Glomerular visceral epithelial cell (primary cell): Measurements from ENCODE around the gene LOXL1.
A peak's percentile ranks its signal among the peaks of the same experiment; 100 is the strongest.

Experiments used
- DNase-seq: peaks from one replicate; pipeline ENCODE4 v3.0.0-alpha.2; 2016; ENCODE audit errors: extremely low spot score

Gene LOXL1

DNA sequence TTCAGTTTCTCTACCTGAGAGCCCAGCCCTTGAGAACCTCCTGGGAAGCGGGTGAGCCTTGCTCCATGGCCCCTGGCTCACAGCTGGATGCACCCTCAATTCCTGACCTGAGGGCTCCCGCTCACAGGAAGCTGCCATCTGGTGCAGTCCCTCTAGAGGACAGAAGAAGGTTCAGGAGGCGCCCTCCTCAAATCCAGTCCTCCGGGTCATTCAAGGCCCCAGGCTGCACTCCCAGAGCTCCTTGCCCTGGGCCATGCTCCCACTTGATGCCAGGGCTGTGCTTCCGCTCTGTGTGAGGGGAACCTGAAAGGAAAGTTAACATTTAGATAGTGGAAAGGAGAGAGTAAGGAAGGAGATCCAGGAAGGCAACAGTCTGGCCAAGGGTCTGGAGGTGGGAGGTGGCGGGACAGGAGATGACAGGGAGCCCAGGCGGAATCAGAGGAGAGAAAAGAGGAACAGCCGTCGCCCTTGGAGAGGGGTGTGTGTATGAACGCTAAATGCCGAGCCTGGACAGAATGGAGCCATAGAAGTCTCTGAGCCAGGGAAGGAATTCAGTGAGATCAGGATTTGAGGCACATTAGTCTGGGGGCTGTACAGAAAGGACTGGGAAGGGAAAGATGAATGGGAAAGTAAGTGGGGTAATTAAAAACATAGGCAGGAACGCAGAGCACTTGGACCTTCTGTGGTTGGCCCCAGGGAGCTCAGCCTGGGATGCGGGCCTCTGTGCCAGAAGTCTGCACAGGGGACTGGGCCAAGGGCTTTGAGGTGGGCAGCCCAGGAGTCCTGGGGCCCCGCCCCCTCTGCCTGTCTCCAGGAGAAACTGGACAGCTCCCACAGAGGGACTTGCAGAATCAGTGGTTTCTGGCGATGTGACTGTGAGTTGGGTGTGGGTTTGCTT, 26.8 kb upstream of the LOXL1 start:
- no peak for DNase-seq

DNA sequence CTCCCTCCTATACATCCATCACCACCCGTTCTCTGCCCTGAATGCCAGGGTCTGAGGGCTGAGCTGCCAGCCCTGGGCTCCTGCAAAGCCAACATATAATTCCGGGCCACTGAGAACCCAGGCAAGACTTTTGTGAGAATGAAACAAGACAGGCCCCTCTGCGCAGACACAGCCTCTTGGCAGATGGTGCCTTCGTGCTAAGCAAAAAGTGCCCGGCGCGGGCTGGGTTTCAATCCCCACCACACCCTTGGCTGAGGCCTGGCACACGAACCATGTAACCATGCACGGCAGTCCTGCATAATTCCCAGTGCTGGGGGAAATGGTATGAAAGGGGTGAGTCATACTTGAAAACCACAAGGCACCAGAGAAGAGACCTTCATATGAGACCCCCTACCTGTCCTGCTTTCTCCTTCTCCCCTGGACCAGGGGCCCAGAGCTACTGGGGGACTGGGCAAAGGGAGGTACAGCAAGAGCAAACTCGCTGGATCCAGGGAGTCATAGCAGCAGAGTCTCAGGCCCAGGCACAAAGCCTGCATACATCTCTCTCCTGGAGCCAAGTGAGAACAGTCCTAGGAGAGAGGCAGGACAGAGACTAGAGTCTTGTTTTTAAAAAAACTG, 26.1 kb upstream of the LOXL1 start:
- peak; percentile 45 for DNase-seq

DNA sequence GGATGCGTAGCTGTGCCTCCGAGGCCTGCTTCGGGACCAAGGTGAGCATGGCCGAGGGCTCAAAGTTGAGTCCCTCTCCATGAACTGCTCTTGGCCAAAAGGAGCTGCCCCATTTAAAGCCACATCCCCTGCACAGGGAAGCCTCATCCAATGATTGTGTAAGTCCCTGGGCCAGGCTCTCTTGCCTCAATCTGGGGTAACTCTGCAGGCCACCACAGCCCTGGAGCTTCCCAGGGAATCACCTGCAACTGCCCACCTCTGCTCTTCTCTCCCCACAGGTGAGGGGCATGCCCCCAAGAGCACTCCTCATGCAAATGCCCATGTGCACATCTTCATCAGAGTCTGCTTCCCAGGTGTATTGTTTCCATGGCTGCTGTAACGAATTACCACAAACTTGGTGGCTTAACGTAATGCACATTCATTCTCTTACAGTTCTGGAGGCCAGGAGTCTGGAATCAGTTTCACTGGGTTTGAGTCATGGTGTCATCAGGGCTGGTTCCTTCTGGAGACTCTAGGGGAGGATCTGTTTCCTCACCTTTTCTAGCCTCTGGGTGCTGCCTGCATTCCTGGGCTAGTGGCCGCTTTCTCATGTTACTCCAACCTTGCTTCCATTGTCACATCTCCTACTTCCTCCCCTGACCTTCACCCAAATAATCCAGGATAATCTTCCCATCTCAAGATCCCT, 25.0 kb upstream of the LOXL1 start:
- DNase-seq: no peak

DNA sequence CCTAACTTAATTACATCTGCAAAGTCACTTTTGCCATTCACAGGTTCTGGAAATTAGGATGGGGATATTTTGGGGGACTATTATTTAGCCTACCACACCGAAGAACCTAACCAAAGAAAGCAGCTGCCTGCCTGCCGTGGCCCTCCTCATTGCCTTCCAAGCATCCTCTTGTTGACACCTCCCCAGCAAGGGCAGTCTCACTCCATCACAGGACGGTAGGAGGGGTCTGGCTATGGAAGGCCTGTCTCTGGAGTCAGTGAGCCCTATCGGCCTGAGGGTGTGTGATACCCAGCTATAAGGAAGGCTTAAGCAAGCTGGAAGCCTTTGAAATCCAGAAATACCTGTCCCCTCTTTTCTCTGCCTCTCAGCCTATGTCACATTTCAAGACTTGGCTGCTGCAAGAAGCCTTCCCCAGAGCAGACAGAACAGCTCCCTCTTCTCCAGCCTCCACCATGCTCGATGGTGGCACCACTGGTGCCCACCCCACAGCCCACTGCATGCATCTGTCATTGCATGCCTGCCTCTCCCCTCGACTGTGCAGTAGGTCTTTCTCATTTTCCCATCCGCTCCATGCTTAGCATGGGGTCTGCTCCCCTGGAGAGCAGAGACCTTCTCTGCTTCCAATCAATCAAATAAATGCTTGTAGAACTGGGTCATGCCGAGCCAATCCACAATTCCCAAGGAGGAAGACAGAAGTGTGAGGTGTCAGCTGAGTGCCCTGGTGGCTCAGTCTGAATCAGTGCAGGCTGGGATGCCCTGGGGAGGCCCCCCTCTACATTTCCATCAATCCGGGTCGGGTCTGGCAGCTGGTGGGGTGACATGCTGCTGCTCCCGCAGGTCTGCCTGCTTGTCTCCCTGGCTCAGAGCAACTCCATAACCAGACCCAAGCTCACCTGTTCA, 23.9 kb upstream of the LOXL1 start:
- no peak for DNase-seq

DNA sequence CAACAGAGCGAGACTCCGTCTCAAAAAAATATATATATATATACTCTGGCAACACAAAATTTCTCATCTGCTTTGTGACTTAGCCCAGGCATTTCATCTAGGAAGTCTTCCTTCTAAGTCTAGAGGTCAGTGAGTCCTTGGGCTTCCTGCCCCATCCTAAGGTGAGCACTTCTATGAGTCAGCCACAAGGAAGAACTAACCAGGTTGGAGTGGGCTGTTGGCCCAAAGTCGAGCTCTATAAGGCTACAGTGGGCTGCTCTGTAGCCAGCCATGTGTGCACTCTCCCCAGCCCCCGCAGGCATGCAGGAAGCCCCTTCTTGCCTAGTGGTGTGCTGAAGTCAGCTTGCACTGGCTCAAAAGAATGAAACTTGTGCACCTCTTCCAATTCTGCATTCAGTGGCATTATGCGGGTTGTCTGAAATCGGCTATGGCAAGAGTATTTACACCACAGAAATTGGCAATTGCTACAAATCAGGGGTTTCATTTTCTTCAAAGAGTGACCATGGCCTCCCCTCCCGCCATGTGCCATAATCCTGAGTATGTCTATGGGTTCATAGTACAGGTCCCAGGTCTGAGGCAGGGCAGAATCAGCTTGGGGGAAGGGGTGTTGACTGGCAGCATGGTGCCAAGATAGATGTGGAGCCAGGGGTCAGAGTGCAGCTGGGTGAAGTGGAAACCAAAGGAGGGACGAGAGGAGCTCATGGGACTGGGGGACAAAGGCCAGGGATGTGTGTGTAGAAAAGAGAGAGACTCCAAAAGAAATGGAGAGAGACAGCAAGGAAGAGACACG, 22.0 kb upstream of the LOXL1 start:
- no peak for DNase-seq

DNA sequence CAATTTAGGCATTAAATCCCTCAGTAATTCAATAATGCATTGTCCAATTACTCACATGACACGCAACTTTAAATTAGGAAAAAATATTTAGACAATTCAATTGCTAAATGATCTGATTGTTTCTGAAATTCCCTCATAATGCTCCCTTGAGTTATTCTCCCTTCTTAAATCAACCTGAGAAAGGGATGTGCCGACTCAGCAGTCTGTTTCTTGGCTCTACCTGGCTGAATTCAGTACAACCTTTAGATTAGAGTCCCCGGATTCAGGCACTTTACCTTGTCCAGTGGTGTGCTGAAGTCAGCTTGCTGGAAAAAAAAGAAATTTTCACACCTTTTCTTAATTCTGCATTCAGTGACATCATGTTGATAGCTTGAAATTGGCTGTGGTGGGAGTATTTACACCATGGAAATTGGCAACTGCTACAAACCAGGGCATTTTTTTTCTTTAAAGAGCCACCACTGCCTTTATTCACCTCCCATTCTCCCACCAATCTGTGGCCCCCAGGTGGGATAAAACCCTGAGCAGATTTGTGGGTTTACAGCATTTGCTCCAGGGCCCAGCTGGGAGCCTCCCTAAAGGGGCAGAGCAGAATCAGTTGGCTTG, 20.9 kb upstream of the LOXL1 start:
- no peak for DNase-seq

DNA sequence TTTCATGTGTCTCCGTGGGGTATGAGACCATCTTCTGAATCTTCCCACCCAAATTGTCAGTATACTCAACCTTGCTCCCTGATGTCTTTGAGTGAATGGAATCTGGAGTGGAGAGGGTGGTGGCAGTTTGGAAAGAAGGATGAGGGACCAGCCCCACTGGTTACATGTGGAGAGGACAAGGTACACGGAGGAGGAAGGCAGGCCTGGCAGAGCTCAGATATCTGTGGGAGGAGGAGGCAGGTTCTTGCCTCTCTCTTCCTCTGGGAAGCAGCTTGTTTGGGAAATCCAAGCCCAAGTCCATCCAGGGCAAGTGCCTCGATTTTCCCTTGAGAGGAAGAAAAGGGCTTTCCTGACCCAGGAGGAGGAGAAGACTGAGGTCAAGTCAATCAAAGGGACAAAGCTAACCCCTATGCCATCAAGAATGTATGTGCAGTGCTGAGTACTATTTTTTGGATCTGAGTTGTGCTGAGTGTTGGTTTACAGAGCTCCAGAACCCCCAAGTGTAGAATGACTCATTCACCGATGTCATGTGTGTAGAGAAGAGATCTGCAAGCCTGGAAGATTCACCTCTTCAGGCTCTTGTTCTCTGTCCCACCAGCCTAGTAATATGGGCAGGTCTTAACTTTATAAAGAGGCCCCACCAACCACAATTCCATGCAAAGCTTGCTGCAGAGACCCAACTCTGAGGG, 19.8 kb upstream of the LOXL1 start:
- peak; percentile 27 for DNase-seq

DNA sequence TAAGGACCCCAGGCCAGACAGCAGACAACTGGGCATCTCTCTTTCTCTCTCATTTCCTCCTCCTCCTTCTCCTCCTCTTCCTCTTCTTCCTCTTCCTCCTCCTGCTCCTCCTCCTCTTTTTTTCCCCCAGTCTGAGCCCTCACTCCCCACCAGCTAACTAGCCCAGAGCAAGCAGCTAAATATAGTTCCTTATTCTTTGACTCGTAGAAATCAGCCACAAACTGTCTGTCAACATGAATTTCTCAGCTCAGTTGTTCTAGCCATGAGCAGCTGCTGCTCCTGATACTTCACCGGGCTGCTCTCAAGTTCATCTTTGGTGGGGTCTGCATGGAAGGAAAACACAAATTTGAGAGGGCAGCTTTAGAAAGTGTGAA, 19.2 kb upstream of the LOXL1 start:
- DNase-seq: no peak

DNA sequence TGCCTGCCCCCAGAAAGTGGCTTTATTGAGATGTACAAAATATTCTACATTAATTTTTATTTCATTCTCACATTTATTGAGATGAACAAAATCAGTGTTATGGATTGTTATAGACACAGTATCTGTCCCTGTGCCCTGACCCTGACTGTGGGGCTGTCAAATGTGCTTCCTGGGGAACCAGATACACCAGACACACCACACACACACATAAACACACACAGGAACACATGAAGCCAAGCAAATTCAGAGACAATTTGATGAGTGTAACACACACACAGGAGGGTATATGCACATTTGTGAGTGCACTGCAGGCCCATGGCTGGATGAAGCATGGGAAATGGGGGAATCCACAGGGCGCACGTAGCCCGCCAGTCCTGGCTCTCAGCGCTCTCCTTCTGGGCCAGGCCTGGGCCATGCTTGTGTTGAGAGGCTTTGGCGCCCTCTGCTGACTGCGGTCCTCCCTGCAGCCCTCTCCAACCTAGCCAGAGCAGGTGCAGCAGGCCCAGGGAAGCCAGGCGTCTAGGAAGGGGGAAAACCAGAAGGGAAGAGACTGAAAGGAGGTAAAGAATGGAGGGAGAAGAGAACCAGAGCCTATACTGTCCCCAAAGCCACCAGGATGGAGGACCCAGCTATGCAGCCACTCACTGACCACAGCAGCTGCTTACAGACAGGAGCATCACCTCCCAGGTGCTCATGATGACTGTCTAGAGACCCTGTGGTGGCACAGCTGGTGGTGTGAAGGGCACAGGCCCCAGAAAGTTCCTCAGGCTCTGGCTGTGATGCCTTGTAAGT, 18.0 kb upstream of the LOXL1 start:
- peak; percentile 71 for DNase-seq

DNA sequence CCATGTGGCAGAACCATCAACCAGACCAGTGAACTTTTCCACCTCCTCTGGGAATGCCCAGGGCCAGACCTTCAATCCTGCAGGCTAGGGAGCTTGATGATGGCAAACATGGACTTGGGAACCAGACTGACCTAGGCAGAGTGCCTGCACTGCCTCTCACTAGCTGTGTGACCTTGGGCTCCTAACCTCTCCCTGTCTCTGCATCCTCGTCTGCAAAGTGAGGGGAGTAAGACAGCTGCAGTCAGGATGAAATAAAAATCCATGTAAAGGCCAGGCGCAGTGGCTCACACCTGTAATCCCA, 17.5 kb upstream of the LOXL1 start:
- no peak for DNase-seq

DNA sequence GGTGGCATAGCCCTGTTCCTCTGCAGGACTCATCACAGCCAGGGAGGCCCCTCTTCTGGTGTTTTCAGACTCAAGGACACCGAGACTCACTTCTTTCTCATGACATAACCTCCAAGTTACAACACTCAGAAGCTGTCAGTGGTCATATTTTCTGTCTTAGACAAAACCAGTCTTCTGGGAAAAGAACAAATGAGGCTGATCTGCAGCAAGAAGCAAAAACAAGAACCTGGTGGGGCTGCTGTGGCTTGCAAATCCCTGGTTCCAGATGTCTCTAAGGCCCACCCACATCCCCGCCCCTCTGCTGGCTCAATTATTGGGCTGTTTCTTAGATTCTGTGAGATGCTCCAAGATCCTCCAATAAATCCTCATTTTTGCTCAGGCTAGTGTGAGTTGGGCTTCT, 16.6 kb upstream of the LOXL1 start:
- no peak for DNase-seq

DNA sequence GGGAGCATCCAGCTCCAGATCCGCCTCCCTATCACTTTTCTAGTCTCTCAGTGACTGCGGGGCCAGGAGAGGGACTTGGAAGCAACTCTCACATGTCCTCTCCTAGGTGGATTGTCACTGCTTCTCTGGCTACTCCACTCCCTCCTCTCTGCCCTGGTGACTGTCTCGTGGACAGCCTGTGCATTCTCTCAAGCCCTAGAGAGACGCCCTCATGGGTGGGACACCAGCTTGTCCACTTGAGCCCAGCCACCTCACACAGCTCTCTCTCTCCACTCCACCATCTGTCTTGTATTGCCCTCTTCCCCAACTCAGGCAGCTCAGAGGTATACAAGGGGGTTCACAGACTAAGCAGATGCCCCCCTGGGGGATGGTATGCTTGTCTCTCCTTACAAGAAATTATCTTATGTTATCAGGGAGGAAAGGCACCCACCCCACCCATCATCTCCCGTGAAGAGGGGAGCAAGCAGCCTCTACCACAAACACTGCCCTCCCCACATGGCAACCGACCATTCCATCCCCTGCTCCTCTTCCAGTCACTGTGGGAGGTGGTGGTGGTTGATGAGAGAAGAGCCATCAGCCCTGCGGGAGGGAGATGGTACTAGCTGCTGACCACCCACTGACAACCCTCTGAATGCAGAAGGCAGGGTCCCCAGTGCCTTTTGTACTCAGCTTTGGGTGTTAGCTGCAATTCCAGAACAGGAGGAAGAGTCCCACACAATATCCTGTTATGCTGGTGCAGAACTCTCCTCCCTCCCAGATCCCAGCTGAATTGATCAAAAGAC, 15.5 kb upstream of the LOXL1 start:
- DNase-seq: no peak

DNA sequence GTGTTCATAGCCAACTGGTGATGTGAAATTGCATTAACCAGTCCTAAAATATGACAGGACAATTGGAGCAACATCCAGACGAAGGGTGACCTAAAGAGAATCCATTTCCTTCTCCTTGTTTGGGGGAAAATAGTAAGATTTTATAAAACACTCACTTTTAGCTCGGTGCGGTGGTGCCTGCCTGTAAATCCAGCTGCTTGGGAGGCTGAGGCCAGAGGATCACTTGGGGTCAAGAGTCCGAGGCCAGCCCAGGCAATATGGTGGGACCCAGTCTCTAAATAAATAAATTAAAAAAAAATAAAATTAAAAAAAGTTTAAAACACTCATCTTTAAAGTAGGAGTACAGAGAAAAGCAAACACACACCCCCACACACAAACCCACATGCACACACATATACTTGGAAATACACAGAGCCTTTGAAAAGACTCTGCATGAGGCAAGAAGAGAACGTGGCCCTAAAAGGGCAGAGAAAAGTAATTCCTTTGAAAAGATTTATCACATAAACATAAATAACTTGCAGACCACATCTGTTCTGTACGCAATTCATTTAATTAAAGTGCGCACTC, 14.1 kb upstream of the LOXL1 start:
- no peak for DNase-seq

DNA sequence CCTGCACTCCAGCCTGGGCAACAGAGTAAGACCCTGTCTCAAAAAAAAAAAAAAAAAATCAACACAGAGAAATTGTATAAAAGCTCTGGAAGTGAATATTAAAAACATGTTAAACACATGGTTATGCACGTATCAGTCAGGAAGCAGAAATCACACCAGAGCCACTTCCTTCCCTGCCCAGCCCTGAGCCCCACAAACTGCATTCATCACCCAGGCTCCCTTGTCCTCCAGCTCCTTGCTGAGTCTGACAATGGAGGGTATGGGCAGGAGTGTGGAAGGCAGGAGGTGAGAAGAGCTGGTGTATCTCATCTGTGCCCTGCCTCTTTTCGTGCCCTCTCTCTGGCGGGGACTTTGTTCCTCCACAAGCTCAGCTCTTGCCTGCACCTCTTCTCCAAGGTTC, 12.1 kb upstream of the LOXL1 start:
- no peak for DNase-seq

DNA sequence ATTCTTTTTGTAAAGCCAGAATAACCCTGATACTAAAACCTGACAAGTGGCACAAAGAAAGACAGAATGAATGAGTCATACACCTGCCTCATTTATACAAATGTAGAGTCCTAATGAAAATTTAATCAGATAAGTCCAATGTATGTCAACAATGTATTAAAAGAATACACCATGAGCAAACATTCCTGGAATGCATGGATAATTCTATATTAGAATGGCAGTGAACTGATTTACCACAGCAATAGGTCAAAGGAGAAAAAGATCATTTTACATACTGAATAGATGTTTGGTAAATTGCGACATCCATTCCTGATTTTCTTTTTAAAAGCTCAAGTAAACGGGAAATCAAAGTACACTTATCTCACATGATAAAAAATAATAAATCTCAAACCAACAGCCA, 11.2 kb upstream of the LOXL1 start:
- no peak for DNase-seq

DNA sequence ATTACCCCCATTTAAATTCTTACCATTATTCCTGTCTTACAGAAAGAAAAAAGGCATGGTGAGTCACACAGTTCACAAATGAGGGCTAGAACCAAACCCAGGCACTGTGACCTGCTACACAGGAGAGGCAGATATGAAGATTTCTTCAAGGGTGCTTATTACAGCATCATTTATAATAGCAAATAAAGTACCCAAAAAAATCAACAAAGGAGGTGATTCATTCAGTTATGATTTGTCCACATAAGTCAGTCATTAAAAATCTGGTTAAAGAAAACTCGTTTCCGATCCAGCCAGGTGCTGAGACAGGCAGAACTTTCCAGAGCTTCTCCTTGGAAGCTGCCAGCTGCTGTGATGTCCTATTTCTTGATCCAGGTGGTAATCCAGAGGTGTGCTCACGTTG, 7.5 kb upstream of the LOXL1 start:
- no peak for DNase-seq

DNA sequence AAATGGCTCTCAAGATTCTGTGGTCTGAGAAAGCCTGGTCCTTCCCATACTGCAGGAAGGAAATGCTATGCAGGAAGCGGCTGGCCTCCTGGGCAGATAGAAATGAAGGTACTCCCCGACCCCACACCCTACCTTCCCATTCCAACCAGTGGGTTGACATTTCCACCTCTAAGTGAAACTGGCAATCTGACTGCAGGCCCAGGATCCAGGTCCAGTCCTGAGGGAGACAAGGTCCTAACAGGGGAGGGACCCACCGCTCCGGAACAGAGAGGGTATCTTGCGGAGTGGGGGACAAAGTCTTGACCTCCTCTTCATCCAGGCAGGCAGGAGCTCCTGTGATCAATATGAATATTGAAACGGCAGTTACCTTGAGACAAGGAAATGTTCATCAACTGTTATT, 6.6 kb upstream of the LOXL1 start:
- no peak for DNase-seq

DNA sequence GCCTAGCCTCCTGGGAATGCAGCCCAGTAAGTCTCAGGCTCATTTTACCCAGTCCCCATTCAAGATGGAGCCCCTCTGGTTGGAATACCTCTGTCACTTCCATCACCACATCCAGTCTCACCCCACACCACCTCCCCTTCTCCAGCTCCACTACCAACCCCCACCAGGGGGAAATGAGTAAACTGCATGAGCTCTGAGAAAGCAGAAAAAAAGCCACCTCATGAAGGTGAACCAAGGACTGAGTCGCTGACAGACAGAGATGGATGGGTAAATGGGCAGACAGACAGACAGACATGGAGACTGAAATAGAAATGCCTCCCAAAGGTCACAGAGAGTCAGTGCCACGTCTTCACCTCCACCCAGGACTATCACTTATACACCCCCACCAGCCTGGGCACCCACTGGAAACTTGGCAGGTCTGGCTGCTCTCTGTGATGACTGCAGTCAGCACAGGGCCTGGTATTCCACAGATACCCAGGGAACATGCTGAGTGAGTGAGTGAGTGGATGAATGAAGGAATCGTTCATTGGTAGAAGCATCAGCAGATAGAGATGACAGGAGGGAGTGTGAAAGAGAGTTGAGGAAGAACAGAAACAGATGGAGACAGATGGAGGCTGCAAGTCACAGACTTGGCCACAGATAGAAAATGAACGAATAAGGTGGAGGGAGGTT, 4.9 kb upstream of the LOXL1 start:
- DNase-seq: no peak
